Breast epithelium (tissue), 3 donors: Measurements from ENCODE around the gene SFXN1.

Experiments used
- POLR2A ChIP-seq: fragments of 450-650 bp; IDR thresholded peaks from one replicate; pipeline ENCODE4 v1.6.1; 2016; ENCODE audit warnings: antibody characterized with exemption, mild to moderate bottlenecking, moderate library complexity
- TF ChIP-seq, protein P1 (sequence below), 3 donors: fragments of 450-650 bp; IDR thresholded peaks; one replicate each; pipeline ENCODE4 v1.5.1; 2016 to 2017; ENCODE audit warnings: antibody characterized with exemption in 3 of 3, mild to moderate bottlenecking in 3 of 3, moderate library complexity in 3 of 3

GRCh38 chr5:175544586-175544985 lies 66.2 kb downstream of the SFXN1 start:
- TF ChIP-seq, protein P1, sequence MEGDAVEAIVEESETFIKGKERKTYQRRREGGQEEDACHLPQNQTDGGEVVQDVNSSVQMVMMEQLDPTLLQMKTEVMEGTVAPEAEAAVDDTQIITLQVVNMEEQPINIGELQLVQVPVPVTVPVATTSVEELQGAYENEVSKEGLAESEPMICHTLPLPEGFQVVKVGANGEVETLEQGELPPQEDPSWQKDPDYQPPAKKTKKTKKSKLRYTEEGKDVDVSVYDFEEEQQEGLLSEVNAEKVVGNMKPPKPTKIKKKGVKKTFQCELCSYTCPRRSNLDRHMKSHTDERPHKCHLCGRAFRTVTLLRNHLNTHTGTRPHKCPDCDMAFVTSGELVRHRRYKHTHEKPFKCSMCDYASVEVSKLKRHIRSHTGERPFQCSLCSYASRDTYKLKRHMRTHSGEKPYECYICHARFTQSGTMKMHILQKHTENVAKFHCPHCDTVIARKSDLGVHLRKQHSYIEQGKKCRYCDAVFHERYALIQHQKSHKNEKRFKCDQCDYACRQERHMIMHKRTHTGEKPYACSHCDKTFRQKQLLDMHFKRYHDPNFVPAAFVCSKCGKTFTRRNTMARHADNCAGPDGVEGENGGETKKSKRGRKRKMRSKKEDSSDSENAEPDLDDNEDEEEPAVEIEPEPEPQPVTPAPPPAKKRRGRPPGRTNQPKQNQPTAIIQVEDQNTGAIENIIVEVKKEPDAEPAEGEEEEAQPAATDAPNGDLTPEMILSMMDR (IDR thresholded peaks at IDR 0.05) = no peak
- no peak for TF ChIP-seq POLR2A
